ENCODE results near the gene DHDH.
"Not testable (repeated sequence)": the region's sequence is repeated elsewhere in the genome, so short reads cannot be mapped to it uniquely, and the experiment has no call there.

The DHDH gene

GRCh38 chr19:48933382-48933932 lies at the start of gene DHDH:
DHDH (plus strand) TSS chr19:48933699; CDS start chr19:48933722, 23 bp downstream.
- DNase-seq (ENCODE audit: extremely low spot score, insufficient read length, low read depth): peak; percentile 58
- peak; percentile 74 for FAIRE-seq

- FAIRE-seq (no peak), DNase-seq (ENCODE audit: extremely low spot score, insufficient read length, low read depth) (no peak)
These were observed 49.8 kb upstream of the DHDH start for GRCh38 chr19:48883726-48884125.

DNA sequence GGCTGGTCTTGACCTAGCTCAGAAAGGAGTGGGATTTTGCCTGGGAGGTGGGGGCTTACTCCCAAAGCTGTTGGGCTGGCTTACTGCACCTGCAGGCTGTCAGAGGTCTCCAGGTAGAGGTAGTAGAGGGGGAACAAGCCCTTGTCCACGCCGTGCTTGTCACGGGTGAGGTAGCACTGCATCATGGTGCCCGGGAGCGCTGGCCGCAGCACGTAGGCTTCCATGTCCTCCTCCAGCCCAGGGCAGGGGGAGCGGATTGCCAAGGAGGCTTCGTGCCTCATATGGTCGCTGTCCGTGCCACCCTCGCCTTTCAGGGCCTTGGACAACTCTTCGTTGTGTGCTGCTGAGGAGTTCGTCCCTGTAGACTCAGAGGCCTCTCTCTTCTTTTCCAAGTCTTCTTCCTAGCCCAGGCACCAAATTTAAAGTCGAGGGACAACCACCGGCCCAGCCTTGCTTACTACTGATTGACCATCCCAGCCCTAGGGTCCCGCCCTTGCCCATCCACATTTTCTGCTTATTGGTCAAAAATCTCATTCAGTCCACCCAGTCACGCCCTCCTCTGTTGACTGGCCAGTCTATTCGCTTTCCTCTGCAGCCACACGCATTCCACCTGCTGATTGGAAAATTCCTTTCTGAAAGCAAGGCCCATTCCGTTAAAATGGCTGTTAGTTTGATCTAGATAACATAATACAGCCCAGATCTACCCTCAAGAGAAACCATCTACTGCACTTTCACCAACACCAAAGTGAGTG lies 45.5 kb upstream of the DHDH start:
- FAIRE-seq (no peak), DNase-seq (ENCODE audit: extremely low spot score, insufficient read length, low read depth) (no peak)

- not testable (repeated sequence) for DNase-seq (ENCODE audit: extremely low spot score, insufficient read length, low read depth); FAIRE-seq
These were observed 44.0 kb upstream of the DHDH start for GRCh38 chr19:48889496-48889895.

DNA sequence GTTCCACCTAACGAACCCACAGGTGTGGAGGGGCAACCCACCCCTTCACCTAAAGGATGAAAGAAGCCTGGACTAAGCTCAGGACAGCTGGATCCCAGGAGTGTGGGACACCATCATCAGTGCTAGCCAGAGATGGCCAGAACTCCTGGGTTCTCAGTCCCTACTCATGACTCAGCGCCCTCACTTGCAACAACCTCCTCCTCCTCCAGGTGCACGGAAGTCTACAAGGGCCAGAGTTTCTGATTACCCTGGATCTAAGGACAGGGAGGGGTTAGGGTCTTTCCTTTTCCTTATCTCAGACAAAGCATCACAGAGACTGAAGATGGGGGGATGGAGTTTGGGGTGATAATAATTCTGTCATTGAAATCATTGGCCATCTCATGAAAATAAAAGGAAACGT lies 42.9 kb upstream of the DHDH start:
- no peak for FAIRE-seq
- DNase-seq (ENCODE audit: extremely low spot score, insufficient read length, low read depth): no peak

- DNase-seq (ENCODE audit: extremely low spot score, insufficient read length, low read depth) (no peak), FAIRE-seq (no peak)
These were observed 38.3 kb upstream of the DHDH start for GRCh38 chr19:48895226-48895625.

DNA sequence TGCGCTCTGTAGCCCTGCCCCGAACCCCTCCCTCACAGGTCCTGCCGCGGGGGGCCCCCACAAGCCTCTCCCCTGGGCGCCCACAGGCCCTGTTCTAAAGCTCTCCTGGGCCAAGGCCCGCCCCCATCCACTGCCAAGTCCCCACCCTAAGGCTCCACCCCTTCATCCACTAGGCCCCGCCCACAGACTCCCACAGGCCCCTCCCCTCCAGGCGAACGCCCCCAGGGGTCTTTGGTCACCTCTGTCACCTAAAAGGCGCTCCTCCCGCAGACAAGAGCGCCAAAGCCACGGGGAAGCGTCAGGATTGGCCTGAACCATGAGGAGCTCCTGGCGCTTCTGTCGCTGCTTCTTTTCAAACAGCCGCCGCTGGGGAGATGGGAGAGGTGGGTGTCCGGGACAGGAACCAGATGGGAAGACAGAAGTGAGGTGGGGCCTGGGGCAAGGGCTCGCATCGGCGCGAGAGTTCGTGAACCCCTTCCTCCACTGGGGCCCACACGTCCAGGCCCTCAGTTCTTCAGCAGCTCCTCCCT lies 37.2 kb upstream of the DHDH start:
- FAIRE-seq (no peak), DNase-seq (ENCODE audit: extremely low spot score, insufficient read length, low read depth) (no peak)

- FAIRE-seq: no peak
- no peak for DNase-seq (ENCODE audit: extremely low spot score, insufficient read length, low read depth)
These were observed 36.3 kb upstream of the DHDH start for GRCh38 chr19:48897181-48897580.

- FAIRE-seq; DNase-seq (ENCODE audit: extremely low spot score, insufficient read length, low read depth): not testable (repeated sequence)
These were observed 34.1 kb upstream of the DHDH start for GRCh38 chr19:48899386-48899749.

DNA sequence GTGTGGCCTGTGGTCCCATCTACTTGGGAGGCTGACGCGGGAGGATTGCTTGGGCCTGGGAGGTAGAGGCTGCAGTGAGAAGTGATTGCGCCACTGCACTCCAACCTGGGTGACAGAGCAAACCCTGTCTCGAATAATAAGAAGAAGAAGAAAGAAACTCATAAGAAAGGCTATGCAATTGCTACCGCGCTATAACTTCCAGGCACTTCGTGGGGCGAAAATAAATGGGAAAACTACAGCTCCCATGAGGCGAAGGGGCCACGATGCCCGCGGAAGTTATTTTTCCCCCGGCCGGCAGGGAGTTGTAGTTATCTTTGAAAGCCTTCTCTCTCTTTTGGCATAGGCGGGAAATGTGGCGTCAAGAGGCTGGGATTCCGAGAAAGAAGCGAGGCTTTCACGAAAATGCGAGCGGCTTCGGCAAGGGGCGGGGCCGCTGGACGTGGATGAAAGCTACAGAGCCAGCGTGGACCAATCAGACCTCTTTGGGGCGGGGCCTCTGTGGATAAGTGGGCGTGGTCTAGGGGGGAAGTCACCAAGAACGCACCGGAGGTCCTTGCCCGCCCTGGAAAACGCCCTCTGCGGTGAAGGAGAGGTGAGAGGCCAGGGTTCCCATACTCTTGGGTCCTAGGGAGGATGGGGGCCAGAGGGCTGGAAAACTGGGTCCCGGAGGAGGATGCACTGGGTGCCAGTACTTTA lies 33.6 kb upstream of the DHDH start, which contains the start of gene NUCB1:
NUCB1 (plus strand) TSS at position 532 of the 696 bp plus-strand sequence. CDS start 485 bp downstream, outside the sequence.
- peak; percentile 97 for DNase-seq (ENCODE audit: extremely low spot score, insufficient read length, low read depth)
- peak; percentile 99 for FAIRE-seq

- DNase-seq (ENCODE audit: extremely low spot score, insufficient read length, low read depth) (no peak), FAIRE-seq (peak; percentile 77)
These were observed 32.8 kb upstream of the DHDH start for GRCh38 chr19:48900477-48901406.

DNA sequence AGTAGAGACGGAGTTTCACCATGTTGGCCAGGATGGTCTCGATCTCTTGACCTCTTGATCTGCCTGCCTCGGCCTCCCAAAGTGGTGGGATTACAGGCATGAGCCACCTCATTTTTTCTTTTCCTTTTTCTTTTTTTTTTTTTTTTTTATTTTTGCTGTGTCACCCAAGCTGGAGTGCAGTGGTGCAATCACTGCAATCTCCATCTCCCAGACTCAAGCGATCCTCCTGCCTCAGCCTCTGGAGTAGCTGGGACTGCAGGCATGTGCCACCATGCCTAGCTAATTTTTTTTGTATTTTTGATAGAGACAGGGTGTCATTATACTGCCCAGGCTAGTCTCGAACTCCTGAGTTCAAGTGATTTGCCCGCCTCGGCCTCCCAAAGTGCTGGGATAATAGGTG lies 31.2 kb upstream of the DHDH start:
- not testable (repeated sequence) for DNase-seq (ENCODE audit: extremely low spot score, insufficient read length, low read depth); FAIRE-seq

DNA sequence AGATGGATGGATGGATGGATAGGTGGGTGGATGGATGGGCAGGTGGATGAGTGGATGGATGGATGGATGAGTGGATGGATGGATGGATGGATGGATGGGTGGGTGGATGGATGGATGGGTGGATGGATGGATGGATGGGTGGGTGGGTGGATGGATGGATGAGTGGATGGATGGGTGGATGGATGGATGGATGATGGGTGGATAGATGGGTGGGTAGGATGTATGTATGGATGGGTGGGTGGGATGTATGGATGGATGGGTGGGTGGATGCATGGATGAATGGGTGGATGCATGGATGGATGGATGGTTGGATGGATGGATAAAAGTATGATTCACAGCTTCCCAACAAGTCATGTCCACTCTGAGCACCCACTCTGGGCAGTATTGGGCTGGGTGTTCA lies 29.7 kb upstream of the DHDH start:
- FAIRE-seq; DNase-seq (ENCODE audit: extremely low spot score, insufficient read length, low read depth): not testable (repeated sequence)

- FAIRE-seq (no peak), DNase-seq (ENCODE audit: extremely low spot score, insufficient read length, low read depth) (no peak)
These were observed 27.8 kb upstream of the DHDH start for GRCh38 chr19:48905664-48906063.

DNA sequence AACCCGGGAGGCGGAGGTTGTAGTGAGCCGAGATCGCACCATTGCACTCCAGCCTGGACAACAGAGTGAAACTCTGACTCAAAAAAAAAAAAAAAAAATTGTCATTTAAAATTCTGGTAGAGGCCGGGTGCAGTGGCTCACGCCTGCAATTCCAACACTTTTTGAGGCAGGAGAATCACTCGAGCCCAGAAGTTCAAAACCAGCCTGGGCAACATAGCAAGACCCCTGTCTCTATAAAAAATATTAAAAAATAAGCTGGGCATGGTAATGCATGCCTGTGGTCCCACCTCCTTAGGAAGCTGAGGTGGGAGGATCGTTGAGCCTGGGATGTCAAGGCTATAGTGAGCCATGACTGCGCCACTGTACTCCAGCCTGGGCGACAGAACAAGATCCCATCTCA lies 27.2 kb upstream of the DHDH start:
- DNase-seq (ENCODE audit: extremely low spot score, insufficient read length, low read depth) (no peak), FAIRE-seq (no peak)

- no peak for FAIRE-seq
- no peak for DNase-seq (ENCODE audit: extremely low spot score, insufficient read length, low read depth)
These were observed 25.8 kb upstream of the DHDH start for GRCh38 chr19:48907671-48908070.

DNA sequence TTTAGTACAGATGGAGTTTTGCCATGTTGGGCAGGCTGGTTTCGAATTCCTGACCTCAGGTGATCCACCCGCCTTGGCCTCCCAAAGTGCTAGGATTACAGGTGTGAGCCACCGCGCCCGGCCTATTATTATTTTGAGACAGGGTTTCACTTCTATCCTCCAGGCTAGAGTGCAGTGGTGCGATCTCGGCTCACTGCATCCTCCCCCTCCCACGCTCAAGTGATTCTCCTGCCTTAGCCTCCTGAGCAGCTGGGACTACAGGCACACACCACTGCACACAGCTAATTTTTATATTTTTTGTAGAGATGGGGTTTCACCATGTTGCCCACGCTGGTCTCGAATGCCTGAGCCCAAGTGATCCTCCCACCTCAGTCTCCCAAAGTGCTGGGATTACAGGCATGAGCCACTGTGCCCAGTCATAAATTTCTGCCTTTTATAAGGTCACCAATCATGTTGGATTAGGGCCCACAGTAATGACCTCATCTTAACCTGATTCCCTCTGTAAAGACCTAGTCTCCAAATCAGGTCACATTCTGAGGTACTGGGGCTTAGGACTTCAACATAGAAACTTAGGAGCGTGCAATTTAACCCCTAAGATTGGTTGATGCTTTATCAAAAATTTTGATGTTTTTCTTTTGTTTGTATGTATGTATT lies 23.9 kb upstream of the DHDH start:
- FAIRE-seq: peak; percentile 64

GRCh38 chr19:48910803-48911202 lies 22.7 kb upstream of the DHDH start:
- no peak for FAIRE-seq
- DNase-seq (ENCODE audit: extremely low spot score, insufficient read length, low read depth): no peak

More for the DNA sequence above, 23.9 kb upstream of the DHDH start:
- DNase-seq (ENCODE audit: extremely low spot score, insufficient read length, low read depth): not testable (repeated sequence)
